Measurements from ENCODE around the gene L3MBTL2. TPM values are rescaled to one million over a fixed set of nuclear protein-coding genes. Genes with fewer than 3 reads are reported as not detected.

Gene L3MBTL2
- total RNA-seq (2021; fragmentation: NEBNext Ultra II Directional; extraction: Animal tissue kit (Norgen Biotek cat#: 25700)) = 10 to 100 TPM; 21.1 to 27.4 (median 25.2) TPM
- long read RNA-seq, transcript L3MBTL2-201 (17 exons, 3,296 nt) = major isoform, 19 of 42 reads
- long read RNA-seq, partial matches to known transcripts = 20 of 42 reads
- long read RNA-seq, other reads (novel, unspliced or antisense) = 3 of 42 reads

DNA sequence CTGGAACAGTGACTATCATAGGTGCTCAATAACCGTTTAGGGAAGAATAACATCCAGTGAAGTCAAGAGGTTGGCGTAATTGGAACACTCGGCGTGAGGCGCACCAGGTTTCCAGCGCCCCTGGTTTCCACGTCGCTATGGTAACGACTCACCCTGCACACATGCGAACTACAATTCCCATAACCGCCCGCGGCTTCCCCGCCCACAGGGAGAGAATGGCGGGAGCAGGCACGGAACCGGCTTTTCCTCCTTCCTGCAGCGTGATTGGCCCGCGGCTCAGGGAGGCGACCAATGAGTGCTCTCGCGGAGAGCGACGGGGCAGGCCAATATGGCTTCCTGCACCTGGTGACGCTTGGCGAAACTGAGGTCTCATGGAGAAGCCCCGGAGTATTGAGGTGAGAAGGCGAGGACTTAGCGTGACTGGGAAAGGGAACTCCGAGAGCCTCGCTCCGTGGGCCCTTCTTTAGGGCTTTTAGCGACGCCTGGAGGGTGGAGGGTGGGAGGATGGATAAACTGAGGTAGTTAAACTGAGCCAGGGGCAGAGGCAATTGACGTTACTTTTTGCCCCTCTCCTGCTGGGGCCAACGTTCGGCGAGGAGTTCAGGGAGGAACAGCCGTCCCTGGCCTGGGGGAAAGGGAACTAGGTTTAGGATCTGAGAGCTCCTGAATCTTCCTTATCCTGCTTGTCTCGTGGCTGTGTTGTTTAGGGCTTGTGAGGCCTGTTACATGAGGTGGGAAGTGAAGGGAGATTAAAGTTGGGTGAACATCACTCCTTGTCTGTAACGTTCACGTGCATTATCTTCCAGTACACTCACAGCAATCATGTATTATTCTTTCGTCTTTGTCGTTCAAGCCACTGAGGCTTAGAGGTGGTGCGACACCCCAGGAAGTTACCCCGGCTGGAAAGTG lies at the start of gene L3MBTL2:
TSS of gene L3MBTL2 (plus strand) at position 321 of the 909 bp plus-strand sequence. CDS start at position 372, 51 bp downstream.
- no peaks in the 10 kb centered on the region for H3K9me3 Mint-ChIP-seq
- peak; percentile 96 for DNase-seq
- peaks cover 4% of the 10 kb centered on the region; the same call in 1 of the 2 replicates for H3K4me1 Mint-ChIP-seq (ENCODE audit: low read depth)
- TF ChIP-seq, protein P1, sequence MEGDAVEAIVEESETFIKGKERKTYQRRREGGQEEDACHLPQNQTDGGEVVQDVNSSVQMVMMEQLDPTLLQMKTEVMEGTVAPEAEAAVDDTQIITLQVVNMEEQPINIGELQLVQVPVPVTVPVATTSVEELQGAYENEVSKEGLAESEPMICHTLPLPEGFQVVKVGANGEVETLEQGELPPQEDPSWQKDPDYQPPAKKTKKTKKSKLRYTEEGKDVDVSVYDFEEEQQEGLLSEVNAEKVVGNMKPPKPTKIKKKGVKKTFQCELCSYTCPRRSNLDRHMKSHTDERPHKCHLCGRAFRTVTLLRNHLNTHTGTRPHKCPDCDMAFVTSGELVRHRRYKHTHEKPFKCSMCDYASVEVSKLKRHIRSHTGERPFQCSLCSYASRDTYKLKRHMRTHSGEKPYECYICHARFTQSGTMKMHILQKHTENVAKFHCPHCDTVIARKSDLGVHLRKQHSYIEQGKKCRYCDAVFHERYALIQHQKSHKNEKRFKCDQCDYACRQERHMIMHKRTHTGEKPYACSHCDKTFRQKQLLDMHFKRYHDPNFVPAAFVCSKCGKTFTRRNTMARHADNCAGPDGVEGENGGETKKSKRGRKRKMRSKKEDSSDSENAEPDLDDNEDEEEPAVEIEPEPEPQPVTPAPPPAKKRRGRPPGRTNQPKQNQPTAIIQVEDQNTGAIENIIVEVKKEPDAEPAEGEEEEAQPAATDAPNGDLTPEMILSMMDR (IDR thresholded peaks at IDR 0.05) = no peak
- H3K36me3 Mint-ChIP-seq (ENCODE audit: low read depth) = peaks cover 14% of the 10 kb centered on the region
- peaks cover 2% of the 10 kb centered on the region for H3K27me3 Mint-ChIP-seq (ENCODE audit: insufficient read depth)
- H3K4me3 Mint-ChIP-seq = peak within 1 kb of the TSS; percentile 96
- peak within 1 kb of the TSS; percentile 90 for H3K27ac Mint-ChIP-seq

DNA sequence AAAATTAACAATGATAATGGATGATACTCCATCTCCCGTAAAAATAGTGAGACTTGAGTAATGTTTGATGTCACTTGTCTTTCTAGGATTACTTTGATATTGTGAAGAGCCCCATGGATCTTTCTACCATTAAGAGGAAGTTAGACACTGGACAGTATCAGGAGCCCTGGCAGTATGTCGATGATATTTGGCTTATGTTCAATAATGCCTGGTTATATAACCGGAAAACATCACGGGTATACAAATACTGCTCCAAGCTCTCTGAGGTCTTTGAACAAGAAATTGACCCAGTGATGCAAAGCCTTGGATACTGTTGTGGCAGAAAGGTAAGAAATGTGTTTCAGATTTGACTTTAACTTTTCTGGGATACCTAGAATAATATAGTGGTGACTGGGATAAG lies 48.0 kb upstream of the L3MBTL2 start:
- H3K4me3 Mint-ChIP-seq = no peak overlapping the region
- no peak overlapping the region for H3K27ac Mint-ChIP-seq
- no peaks in the 10 kb centered on the region for H3K9me3 Mint-ChIP-seq
- no peaks in the 10 kb centered on the region; the same call in 1 of the 2 replicates for H3K27me3 Mint-ChIP-seq (ENCODE audit: insufficient read depth)
- TF ChIP-seq, protein P1 (IDR thresholded peaks at IDR 0.05) = no peak
- peaks cover 34% of the 10 kb centered on the region for H3K36me3 Mint-ChIP-seq (ENCODE audit: low read depth)
- H3K4me1 Mint-ChIP-seq (ENCODE audit: low read depth) = no peaks in the 10 kb centered on the region
- no peak for DNase-seq

DNA sequence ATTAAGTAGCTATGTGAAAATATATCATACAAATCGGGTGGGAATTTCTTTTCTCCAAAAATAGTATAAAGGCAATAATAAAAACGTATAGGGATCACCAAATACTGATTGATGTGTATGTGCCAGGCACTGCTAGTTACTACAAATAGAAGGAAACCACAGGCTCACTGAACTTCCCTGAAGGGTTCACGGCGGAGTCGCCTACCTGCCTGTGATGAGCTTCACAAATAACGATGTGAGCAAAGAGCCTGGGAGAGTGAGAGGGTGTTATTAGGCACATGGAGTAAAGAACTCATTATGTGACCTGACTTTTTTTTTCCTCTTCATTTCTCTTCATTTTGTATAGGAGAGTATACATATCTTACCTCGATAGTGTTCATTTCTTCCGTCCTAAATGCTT lies 36.0 kb upstream of the L3MBTL2 start:
- DNase-seq = no peak

GRCh38 chr22:41171996-41172395 lies 33.1 kb upstream of the L3MBTL2 start:
- no peak overlapping the region for H3K27ac Mint-ChIP-seq
- no peaks in the 10 kb centered on the region for H3K9me3 Mint-ChIP-seq
- no peak for DNase-seq
- H3K27me3 Mint-ChIP-seq (ENCODE audit: insufficient read depth) = peaks cover 7% of the 10 kb centered on the region; the same call in 1 of the 2 replicates
- H3K36me3 Mint-ChIP-seq (ENCODE audit: low read depth) = peaks cover 50% of the 10 kb centered on the region
- peaks cover 4% of the 10 kb centered on the region; the same call in 1 of the 2 replicates for H3K4me1 Mint-ChIP-seq (ENCODE audit: low read depth)
- H3K4me3 Mint-ChIP-seq = no peak overlapping the region
- TF ChIP-seq, protein P1 (IDR thresholded peaks at IDR 0.05) = no peak

More for the DNA sequence above, 36.0 kb upstream of the L3MBTL2 start:
- H3K4me3 Mint-ChIP-seq = no peak overlapping the region
- no peak overlapping the region for H3K27ac Mint-ChIP-seq
- H3K9me3 Mint-ChIP-seq = no peaks in the 10 kb centered on the region
- H3K36me3 Mint-ChIP-seq (ENCODE audit: low read depth) = peaks cover 43% of the 10 kb centered on the region
- TF ChIP-seq, protein P1 (IDR thresholded peaks at IDR 0.05) = no peak
- peaks cover 2% of the 10 kb centered on the region; the same call in 1 of the 2 replicates for H3K27me3 Mint-ChIP-seq (ENCODE audit: insufficient read depth)
- no peaks in the 10 kb centered on the region for H3K4me1 Mint-ChIP-seq (ENCODE audit: low read depth)

DNA sequence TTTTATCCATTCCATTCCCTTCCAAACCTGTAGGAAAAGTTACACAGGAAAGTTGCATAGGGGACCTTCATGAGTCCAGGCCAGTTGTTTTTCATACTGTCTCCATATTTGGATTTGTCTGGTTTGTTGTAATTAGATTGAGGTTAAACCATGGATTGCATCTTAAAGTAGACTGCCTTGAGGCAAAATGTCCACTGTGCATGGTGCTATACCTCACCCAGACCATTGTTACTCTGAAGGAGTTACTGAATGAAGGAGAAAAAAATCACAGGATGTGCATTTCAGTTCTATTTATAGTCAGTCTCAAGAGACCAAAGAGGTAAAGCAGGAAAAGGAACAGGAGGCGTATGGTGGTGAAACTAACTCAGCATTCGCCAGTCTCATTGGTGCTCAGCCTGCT lies 29.6 kb upstream of the L3MBTL2 start:
- Mint-ChIP-seq H3K36me3 (ENCODE audit: low read depth) (peaks cover 49% of the 10 kb centered on the region), H3K27ac (peak overlapping the region; percentile 36), H3K9me3 (no peaks in the 10 kb centered on the region), H3K27me3 (ENCODE audit: insufficient read depth) (peaks cover 10% of the 10 kb centered on the region; the same call in 1 of the 2 replicates), H3K4me1 (ENCODE audit: low read depth) (peaks cover 7% of the 10 kb centered on the region), H3K4me3 (no peak overlapping the region)
- TF ChIP-seq, protein P1 (IDR thresholded peaks at IDR 0.05) = no peak
- no peak for DNase-seq

Data from HFFc6 (cell line).